SK-N-SH treated with all-trans-retinoic acid at 6 μM for 48 hours (cell line): Measurements from ENCODE around the gene ABHD6.

Experiments used
- ATAC-seq: fragments of 200-7000 bp; cut with Tn5 transposase; 3 replicates; pipeline ENCODE4 v1.9.1; 2020; ENCODE audit warnings: mild to moderate bottlenecking, moderate library complexity
- ARNTL ChIP-seq: fragments of 450-650 bp; formaldehyde crosslinking; IDR thresholded peaks from 2 replicates; pipeline ENCODE4 v1.5.0; 2020; ENCODE audit warnings: low read depth, mild to moderate bottlenecking, moderate library complexity, borderline replicate concordance
- BACH2 ChIP-seq: fragments of 250-450 bp; sonication (Bioruptor Pico); IDR thresholded peaks from 2 replicates; pipeline ENCODE4 v1.9.0; 2021; ENCODE audit warnings: mild to moderate bottlenecking, borderline replicate concordance
- CSDC2 ChIP-seq: fragments of 250-450 bp; sonication (Bioruptor Pico); IDR thresholded peaks from 2 replicates; pipeline ENCODE4 v1.5.0; 2020; ENCODE audit warnings: mild to moderate bottlenecking, moderate library complexity
- CSRNP3 ChIP-seq: fragments of 250-450 bp; sonication (Bioruptor Pico); IDR thresholded peaks from 2 replicates; pipeline ENCODE4 v1.5.1; 2021; ENCODE audit warnings: mild to moderate bottlenecking, moderate library complexity
- ESRRG ChIP-seq: fragments of 250-450 bp; sonication (Bioruptor Pico); IDR thresholded peaks from 2 replicates; pipeline ENCODE4 v1.6.1; 2021; ENCODE audit warnings: mild to moderate bottlenecking
- GLIS3 ChIP-seq: fragments of 250-450 bp; sonication (Bioruptor Pico); IDR thresholded peaks from 2 replicates; pipeline ENCODE4 v1.5.0; 2020; ENCODE audit warnings: mild to moderate bottlenecking, moderate library complexity
- ISL1 ChIP-seq: fragments of 250-450 bp; sonication (Bioruptor Pico); IDR thresholded peaks from 2 replicates; pipeline ENCODE4 v2.1.2; 2022; ENCODE audit warnings: mild to moderate bottlenecking, moderate library complexity
- OSR1 ChIP-seq: fragments of 250-450 bp; sonication (Bioruptor Pico); IDR thresholded peaks from 2 replicates; pipeline ENCODE4 v1.8.0; 2022; ENCODE audit warnings: moderate library complexity, mild to moderate bottlenecking, inconsistent platforms
- PATZ1 ChIP-seq: fragments of 250-450 bp; sonication (Bioruptor Pico); IDR thresholded peaks from 2 replicates; pipeline ENCODE4 v1.8.0; 2020; ENCODE audit warnings: mild to moderate bottlenecking, moderate library complexity, borderline replicate concordance
- POU6F1 ChIP-seq: fragments of 250-450 bp; sonication (Bioruptor Pico); IDR thresholded peaks from 2 replicates; pipeline ENCODE4 v1.8.0; 2021; ENCODE audit warnings: low read depth, mild to moderate bottlenecking, moderate library complexity, borderline replicate concordance
- PPARA ChIP-seq: fragments of 250-450 bp; sonication (Bioruptor Pico); IDR thresholded peaks from 2 replicates; pipeline ENCODE4 v1.5.0; 2020; ENCODE audit warnings: mild to moderate bottlenecking, borderline replicate concordance
- RARB ChIP-seq: fragments of 250-450 bp; sonication (Bioruptor Pico); IDR thresholded peaks from 2 replicates; pipeline ENCODE4 v1.8.0; 2021; ENCODE audit warnings: mild to moderate bottlenecking, moderate library complexity
- SNAI2 ChIP-seq: fragments of 250-450 bp; sonication (Bioruptor Pico); IDR thresholded peaks from 2 replicates; pipeline ENCODE4 v1.5.0; 2020; ENCODE audit warnings: mild to moderate bottlenecking, moderate library complexity
- TCF4 ChIP-seq: fragments of 250-450 bp; sonication (Bioruptor Pico); IDR thresholded peaks from 2 replicates; pipeline ENCODE4 v1.8.0; 2021; ENCODE audit warnings: mild to moderate bottlenecking, moderate library complexity, borderline replicate concordance
- TOX ChIP-seq: fragments of 250-450 bp; sonication (Bioruptor Pico); IDR thresholded peaks from 2 replicates; pipeline ENCODE4 v1.8.0; 2021; ENCODE audit warnings: mild to moderate bottlenecking, moderate library complexity, borderline replicate concordance
- TSHZ2 ChIP-seq: fragments of 250-450 bp; sonication (Bioruptor Pico); IDR thresholded peaks from 2 replicates; pipeline ENCODE4 v1.5.0; 2020; ENCODE audit warnings: mild to moderate bottlenecking, moderate library complexity
- ZC3H10 ChIP-seq: fragments of 250-450 bp; sonication (Bioruptor Pico); IDR thresholded peaks from 2 replicates; pipeline ENCODE4 v1.5.1; 2021; ENCODE audit warnings: mild to moderate bottlenecking, moderate library complexity
- ZFP3 ChIP-seq: fragments of 250-450 bp; sonication (Bioruptor Pico); IDR thresholded peaks from 2 replicates; pipeline ENCODE4 v1.5.0; 2020; ENCODE audit warnings: mild to moderate bottlenecking, moderate library complexity
- ZFP30 ChIP-seq: fragments of 450-650 bp; formaldehyde crosslinking; IDR thresholded peaks from 2 replicates; pipeline ENCODE4 v1.5.0; 2022; ENCODE audit warnings: mild to moderate bottlenecking, moderate library complexity
- ZNF565 ChIP-seq: fragments of 450-650 bp; formaldehyde crosslinking; conservative IDR thresholded peaks from 2 replicates; pipeline ENCODE4 v1.5.0; 2020; ENCODE audit warnings: low read depth, mild to moderate bottlenecking, moderate library complexity
- ZNF8 ChIP-seq: fragments of 450-650 bp; formaldehyde crosslinking; IDR thresholded peaks from 2 replicates; pipeline ENCODE4 v1.5.0; 2020; ENCODE audit warnings: mild to moderate bottlenecking, moderate library complexity
- TF ChIP-seq, protein P1 (sequence below): fragments of 250-450 bp; sonication (Bioruptor Pico); IDR thresholded peaks from 2 replicates; pipeline ENCODE4 v1.5.1; 2020; ENCODE audit warnings: low read depth, mild to moderate bottlenecking, moderate library complexity

The ABHD6 gene

GRCh38 chr3:58234516-58234931 is 3.1 kb upstream of the ABHD6 start:
- no peak for TF ChIP-seq ARNTL
- no peak for TF ChIP-seq PPARA (CRISPR knock-in tag)
- no peak for TF ChIP-seq PATZ1 (CRISPR knock-in tag)
- TF ChIP-seq BACH2 (CRISPR knock-in tag) = no peak
- TF ChIP-seq TSHZ2 = no peak
- TF ChIP-seq OSR1 (CRISPR knock-in tag) = no peak
- TF ChIP-seq ZNF565 (CRISPR knock-in tag) = no peak
- TF ChIP-seq, protein P1, sequence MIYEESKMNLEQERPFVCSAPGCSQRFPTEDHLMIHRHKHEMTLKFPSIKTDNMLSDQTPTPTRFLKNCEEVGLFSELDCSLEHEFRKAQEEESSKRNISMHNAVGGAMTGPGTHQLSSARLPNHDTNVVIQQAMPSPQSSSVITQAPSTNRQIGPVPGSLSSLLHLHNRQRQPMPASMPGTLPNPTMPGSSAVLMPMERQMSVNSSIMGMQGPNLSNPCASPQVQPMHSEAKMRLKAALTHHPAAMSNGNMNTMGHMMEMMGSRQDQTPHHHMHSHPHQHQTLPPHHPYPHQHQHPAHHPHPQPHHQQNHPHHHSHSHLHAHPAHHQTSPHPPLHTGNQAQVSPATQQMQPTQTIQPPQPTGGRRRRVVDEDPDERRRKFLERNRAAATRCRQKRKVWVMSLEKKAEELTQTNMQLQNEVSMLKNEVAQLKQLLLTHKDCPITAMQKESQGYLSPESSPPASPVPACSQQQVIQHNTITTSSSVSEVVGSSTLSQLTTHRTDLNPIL (CRISPR knock-in tag) = no peak
- no peak for TF ChIP-seq ZC3H10 (CRISPR knock-in tag)
- TF ChIP-seq TOX (CRISPR knock-in tag) = no peak
- TF ChIP-seq ZNF8 (CRISPR knock-in tag) = no peak
- no peak for TF ChIP-seq CSDC2
- no peak for TF ChIP-seq TCF4 (CRISPR knock-in tag)
- TF ChIP-seq POU6F1 (CRISPR knock-in tag) = no peak
- no peak for TF ChIP-seq ISL1 (CRISPR knock-in tag)
- no peak for TF ChIP-seq ESRRG
- TF ChIP-seq RARB (CRISPR knock-in tag) = no peak
- TF ChIP-seq ZFP30 (CRISPR knock-in tag) = no peak
- TF ChIP-seq GLIS3 (CRISPR knock-in tag) = no peak
- no peak for TF ChIP-seq CSRNP3
- no peak for ATAC-seq

- TF ChIP-seq TCF4 (CRISPR knock-in tag) (no peak), ZFP3 (CRISPR knock-in tag) (no peak), SNAI2 (CRISPR knock-in tag) (no peak)
- no peak for ATAC-seq
Observed at GRCh38 chr3:58235970-58236369, 1.6 kb upstream of the ABHD6 start.

- ATAC-seq = peak; percentile 1
- no peak for TF ChIP-seq PPARA (CRISPR knock-in tag)
- TF ChIP-seq ZNF565 (CRISPR knock-in tag) = no peak
- TF ChIP-seq, protein P1 (CRISPR knock-in tag) = no peak
- TF ChIP-seq ESRRG = no peak
- no peak for TF ChIP-seq GLIS3 (CRISPR knock-in tag)
Observed at GRCh38 chr3:58236527-58237237, 910 bp upstream of the ABHD6 start.
